ENCODE data around the gene MCM3AP. TPM values are rescaled to one million over a fixed set of nuclear protein-coding genes. Genes with fewer than 3 reads are reported as not detected.
A peak's percentile ranks its signal among the peaks of the same experiment; 100 is the strongest.

The MCM3AP gene
- total RNA-seq, 1 donor from 2014 or later: 137 TPM

- Mint-ChIP-seq H3K9me3 (no peaks in the 10 kb centered on the region), H3K27ac (peak within 1 kb of the TSS; percentile 99), H3K4me1 (ENCODE audit: low read depth) (peaks cover 45% of the 10 kb centered on the region), H3K36me3 (ENCODE audit: low read depth) (peaks cover 34% of the 10 kb centered on the region), H3K4me3 (peak within 1 kb of the TSS; percentile 100), H3K27me3 (ENCODE audit: insufficient read depth) (no peaks in the 10 kb centered on the region)
- peak; percentile 86 for DNase-seq (ENCODE audit: low spot score)
- intact Hi-C loops (cut with micrococcal nuclease): loop anchor here (1.0 to 5.0 kb wide), 6 partner anchors 10 to 172 kb away; partner anchors contain the start of genes DIP2A, LSS and PCNT
Observed at GRCh38 chr21:46285761-46286647, 593 bp upstream of the MCM3AP start, which contains the start of gene YBEY. Gene YBEY (plus strand): TSS chr21:46286342. CDS start chr21:46286914, 572 bp downstream.

GRCh38 chr21:46284733-46285132, 678 bp downstream of the MCM3AP start:
- intact Hi-C loops (cut with micrococcal nuclease): loop anchor here (5.0 kb wide), 1 partner anchor 142 kb away; no protein-coding TSS in a partner anchor
- peaks cover 37% of the 10 kb centered on the region for H3K36me3 Mint-ChIP-seq (ENCODE audit: low read depth)
- H3K27ac Mint-ChIP-seq: no peak overlapping the region
- DNase-seq (ENCODE audit: low spot score): no peak
- H3K27me3 Mint-ChIP-seq (ENCODE audit: insufficient read depth): no peaks in the 10 kb centered on the region
- H3K4me3 Mint-ChIP-seq: peak overlapping the region; percentile 96
- H3K4me1 Mint-ChIP-seq (ENCODE audit: low read depth): peaks cover 39% of the 10 kb centered on the region
- H3K9me3 Mint-ChIP-seq: no peaks in the 10 kb centered on the region

DNA sequence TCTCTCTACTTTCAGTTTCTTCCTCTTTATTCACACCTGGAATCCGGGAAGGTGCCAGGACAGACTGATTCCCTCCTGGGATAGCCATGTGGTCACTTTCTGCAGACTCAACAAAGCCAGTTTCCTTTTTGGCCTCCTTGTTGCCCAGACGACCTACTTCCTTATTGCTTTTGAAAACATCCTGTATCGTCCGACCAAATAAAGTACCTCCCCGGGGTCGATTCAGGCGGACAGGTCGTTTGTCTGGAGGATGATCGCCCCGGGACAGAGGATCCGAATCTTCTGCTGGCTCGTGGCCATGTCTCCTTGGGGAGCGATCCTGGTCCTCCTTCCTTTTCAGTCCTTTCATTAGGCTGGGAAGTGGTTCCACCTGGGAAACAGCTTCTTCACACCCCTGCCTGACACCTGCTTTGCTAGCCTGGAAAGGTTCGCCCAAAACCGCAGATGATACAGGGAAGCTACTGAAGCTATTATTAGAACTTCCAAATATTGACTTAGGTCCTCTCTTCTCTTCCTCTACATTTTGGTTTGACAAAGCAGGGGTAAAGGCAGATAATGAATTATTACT, 1.2 kb downstream of the MCM3AP start:
- Mint-ChIP-seq H3K36me3 (ENCODE audit: low read depth) (peaks cover 41% of the 10 kb centered on the region), H3K4me1 (ENCODE audit: low read depth) (peaks cover 36% of the 10 kb centered on the region), H3K4me3 (peak overlapping the region; percentile 96), H3K9me3 (no peaks in the 10 kb centered on the region), H3K27ac (peak overlapping the region; percentile 87), H3K27me3 (ENCODE audit: insufficient read depth) (no peaks in the 10 kb centered on the region)
- no peak for DNase-seq (ENCODE audit: low spot score)
- intact Hi-C loops (cut with micrococcal nuclease): no loop called here

DNA sequence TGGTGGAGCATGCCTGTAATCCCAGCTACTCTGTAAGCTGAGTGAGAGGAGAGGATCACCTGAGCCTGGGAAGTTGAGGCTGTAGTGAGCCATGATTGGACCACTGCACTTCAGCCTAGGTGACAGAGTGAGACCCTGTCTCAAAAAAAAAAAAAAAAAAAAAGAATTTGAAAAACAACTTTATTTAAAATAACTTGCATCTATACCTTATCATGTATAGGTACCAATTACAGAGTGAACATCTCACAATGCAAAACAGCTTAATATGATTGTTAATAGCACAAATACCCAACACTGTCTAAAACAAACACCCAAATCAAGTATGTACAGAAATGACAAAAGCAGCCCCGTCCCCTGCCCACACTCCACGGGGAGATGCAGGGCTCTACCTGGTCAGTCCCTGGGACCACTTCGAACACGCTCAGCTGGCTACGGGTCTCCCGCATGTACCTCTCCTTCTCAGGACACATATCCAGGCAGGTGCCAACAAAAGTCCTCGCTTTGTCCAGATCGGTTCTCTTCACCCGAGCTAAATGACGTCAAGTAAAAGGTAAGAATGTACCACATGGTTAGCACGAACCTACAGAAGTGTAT, 10.5 kb downstream of the MCM3AP start:
- intact Hi-C loops (cut with micrococcal nuclease): no loop called here
- no peak for DNase-seq (ENCODE audit: low spot score)
- no peaks in the 10 kb centered on the region for H3K9me3 Mint-ChIP-seq
- H3K4me1 Mint-ChIP-seq (ENCODE audit: low read depth): no peaks in the 10 kb centered on the region
- H3K27me3 Mint-ChIP-seq (ENCODE audit: insufficient read depth): no peaks in the 10 kb centered on the region
- H3K27ac Mint-ChIP-seq: no peak overlapping the region
- no peak overlapping the region for H3K4me3 Mint-ChIP-seq
- H3K36me3 Mint-ChIP-seq (ENCODE audit: low read depth): peaks cover 54% of the 10 kb centered on the region

DNA sequence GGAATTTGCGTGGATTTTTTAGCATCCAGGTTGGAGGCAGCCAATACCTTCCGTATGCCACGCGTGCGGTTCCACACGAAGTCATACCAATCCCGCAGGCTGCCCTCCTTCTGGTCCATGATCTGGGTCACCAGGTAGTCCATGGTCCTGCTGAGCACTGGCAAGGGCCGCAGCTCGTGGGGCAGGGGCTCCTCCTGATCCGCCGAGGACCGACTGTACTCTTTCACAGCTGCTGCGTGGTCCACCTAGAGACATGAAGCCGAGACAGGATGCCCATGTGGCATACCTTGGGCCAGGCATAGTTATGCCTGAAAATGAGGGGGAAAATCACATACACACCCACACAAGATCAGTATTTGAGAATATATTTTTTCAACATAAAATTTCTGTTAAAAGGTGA, 12.1 kb downstream of the MCM3AP start:
- Mint-ChIP-seq H3K27me3 (ENCODE audit: insufficient read depth) (no peaks in the 10 kb centered on the region), H3K9me3 (no peaks in the 10 kb centered on the region)

DNA sequence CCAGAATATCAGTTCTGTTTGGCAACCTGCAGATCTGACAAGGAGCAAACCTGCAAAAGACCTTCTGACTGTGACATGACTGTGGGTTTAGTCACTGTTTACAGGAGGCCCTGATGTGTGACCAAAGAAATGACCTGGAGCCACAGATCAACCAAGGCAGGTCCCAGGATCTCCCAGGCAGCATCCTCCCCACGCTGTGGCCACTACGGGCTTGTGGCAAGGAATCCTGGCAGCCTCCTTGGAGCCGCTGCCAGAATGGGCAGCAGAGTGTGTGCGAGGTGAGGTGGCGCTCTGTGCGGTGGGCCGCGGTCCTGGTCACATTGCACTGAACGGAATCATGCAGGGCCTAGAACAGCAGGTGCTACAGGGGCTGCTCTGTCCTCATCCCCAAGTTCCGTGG, 15.9 kb downstream of the MCM3AP start:
- intact Hi-C loops (cut with micrococcal nuclease): no loop called here
- no peaks in the 10 kb centered on the region for H3K9me3 Mint-ChIP-seq
- no peak overlapping the region for H3K27ac Mint-ChIP-seq
- no peaks in the 10 kb centered on the region for H3K4me1 Mint-ChIP-seq (ENCODE audit: low read depth)
- H3K4me3 Mint-ChIP-seq: no peak overlapping the region
- no peak for DNase-seq (ENCODE audit: low spot score)
- no peaks in the 10 kb centered on the region for H3K27me3 Mint-ChIP-seq (ENCODE audit: insufficient read depth)
- H3K36me3 Mint-ChIP-seq (ENCODE audit: low read depth): peaks cover 42% of the 10 kb centered on the region

More for the DNA sequence above, 12.1 kb downstream of the MCM3AP start:
- no peaks in the 10 kb centered on the region for H3K4me1 Mint-ChIP-seq (ENCODE audit: low read depth)
- no peak overlapping the region for H3K4me3 Mint-ChIP-seq
- intact Hi-C loops (cut with micrococcal nuclease): no loop called here
- peaks cover 46% of the 10 kb centered on the region for H3K36me3 Mint-ChIP-seq (ENCODE audit: low read depth)
- no peak overlapping the region for H3K27ac Mint-ChIP-seq
- DNase-seq (ENCODE audit: low spot score): no peak

DNA sequence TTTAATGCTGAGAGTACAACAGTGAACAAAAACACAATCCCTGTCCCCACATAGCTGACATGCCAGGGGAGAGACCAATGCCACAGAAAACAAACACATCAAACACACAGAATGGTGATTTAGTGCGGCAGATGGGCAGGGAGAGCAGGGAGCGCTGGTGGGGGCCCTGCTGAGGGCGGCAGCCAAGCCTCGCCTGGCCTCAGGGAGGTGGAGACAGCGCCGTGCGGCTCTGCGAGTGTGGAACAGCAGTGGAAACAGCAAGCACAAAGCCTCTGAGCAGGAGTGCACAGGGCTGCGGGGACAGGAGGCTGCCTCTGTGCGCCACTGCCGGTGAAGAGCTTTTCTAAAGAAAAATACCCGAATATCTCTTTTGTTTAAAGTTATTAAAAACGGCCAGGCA, 17.0 kb downstream of the MCM3AP start:
- H3K27me3 Mint-ChIP-seq (ENCODE audit: insufficient read depth): no peaks in the 10 kb centered on the region
- intact Hi-C loops (cut with micrococcal nuclease): no loop called here
- DNase-seq (ENCODE audit: low spot score): no peak
- no peaks in the 10 kb centered on the region for H3K4me1 Mint-ChIP-seq (ENCODE audit: low read depth)
- H3K36me3 Mint-ChIP-seq (ENCODE audit: low read depth): peaks cover 33% of the 10 kb centered on the region
- H3K4me3 Mint-ChIP-seq: no peak overlapping the region
- H3K27ac Mint-ChIP-seq: no peak overlapping the region
- no peaks in the 10 kb centered on the region for H3K9me3 Mint-ChIP-seq

DNA sequence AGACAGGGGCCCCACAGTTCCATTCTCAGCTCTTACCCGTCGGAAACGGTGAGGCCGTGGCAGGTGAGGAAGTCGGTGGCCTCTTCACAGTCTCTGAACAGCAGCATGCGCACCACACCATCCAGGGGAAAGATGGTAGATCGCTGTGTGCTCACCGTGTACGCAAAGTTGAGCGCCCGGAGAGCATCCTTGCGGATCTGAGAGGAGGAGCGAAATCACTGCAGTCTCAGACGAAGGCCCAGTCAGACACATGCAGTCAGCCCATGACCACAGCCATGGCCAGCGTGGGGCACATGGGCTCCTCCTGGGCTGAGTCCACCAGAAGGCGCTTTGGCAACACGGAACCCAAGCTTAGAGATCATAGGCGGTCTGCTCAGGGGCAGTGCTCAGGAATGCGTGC, 18.5 kb downstream of the MCM3AP start:
- Mint-ChIP-seq H3K27me3 (ENCODE audit: insufficient read depth) (no peaks in the 10 kb centered on the region), H3K27ac (no peak overlapping the region), H3K9me3 (no peaks in the 10 kb centered on the region), H3K4me3 (no peak overlapping the region), H3K36me3 (ENCODE audit: low read depth) (peaks cover 24% of the 10 kb centered on the region), H3K4me1 (ENCODE audit: low read depth) (no peaks in the 10 kb centered on the region)
- intact Hi-C loops (cut with micrococcal nuclease): no loop called here
- no peak for DNase-seq (ENCODE audit: low spot score)

- no peaks in the 10 kb centered on the region for H3K9me3 Mint-ChIP-seq
- no peak overlapping the region for H3K27ac Mint-ChIP-seq
- intact Hi-C loops (cut with micrococcal nuclease): no loop called here
- H3K4me1 Mint-ChIP-seq (ENCODE audit: low read depth): no peaks in the 10 kb centered on the region
- H3K27me3 Mint-ChIP-seq (ENCODE audit: insufficient read depth): no peaks in the 10 kb centered on the region
- H3K36me3 Mint-ChIP-seq (ENCODE audit: low read depth): peaks cover 25% of the 10 kb centered on the region
- no peak overlapping the region for H3K4me3 Mint-ChIP-seq
- no peak for DNase-seq (ENCODE audit: low spot score)
Observed at GRCh38 chr21:46265736-46266525, 19.5 kb downstream of the MCM3AP start.

- Mint-ChIP-seq H3K27me3 (ENCODE audit: insufficient read depth) (no peaks in the 10 kb centered on the region), H3K9me3 (no peaks in the 10 kb centered on the region), H3K27ac (no peak overlapping the region), H3K4me1 (ENCODE audit: low read depth) (no peaks in the 10 kb centered on the region), H3K36me3 (ENCODE audit: low read depth) (peaks cover 21% of the 10 kb centered on the region), H3K4me3 (no peak overlapping the region)
- DNase-seq (ENCODE audit: low spot score): no peak
- intact Hi-C loops (cut with micrococcal nuclease): no loop called here
Observed at GRCh38 chr21:46264690-46265144, 20.7 kb downstream of the MCM3AP start.

- DNase-seq (ENCODE audit: low spot score): no peak
- no peaks in the 10 kb centered on the region for H3K9me3 Mint-ChIP-seq
- intact Hi-C loops (cut with micrococcal nuclease): no loop called here
- no peaks in the 10 kb centered on the region for H3K27me3 Mint-ChIP-seq (ENCODE audit: insufficient read depth)
- H3K36me3 Mint-ChIP-seq (ENCODE audit: low read depth): peaks cover 21% of the 10 kb centered on the region
- H3K4me1 Mint-ChIP-seq (ENCODE audit: low read depth): no peaks in the 10 kb centered on the region
- H3K4me3 Mint-ChIP-seq: no peak overlapping the region
- H3K27ac Mint-ChIP-seq: no peak overlapping the region
Observed at GRCh38 chr21:46264046-46264689, 21.2 kb downstream of the MCM3AP start.

DNA sequence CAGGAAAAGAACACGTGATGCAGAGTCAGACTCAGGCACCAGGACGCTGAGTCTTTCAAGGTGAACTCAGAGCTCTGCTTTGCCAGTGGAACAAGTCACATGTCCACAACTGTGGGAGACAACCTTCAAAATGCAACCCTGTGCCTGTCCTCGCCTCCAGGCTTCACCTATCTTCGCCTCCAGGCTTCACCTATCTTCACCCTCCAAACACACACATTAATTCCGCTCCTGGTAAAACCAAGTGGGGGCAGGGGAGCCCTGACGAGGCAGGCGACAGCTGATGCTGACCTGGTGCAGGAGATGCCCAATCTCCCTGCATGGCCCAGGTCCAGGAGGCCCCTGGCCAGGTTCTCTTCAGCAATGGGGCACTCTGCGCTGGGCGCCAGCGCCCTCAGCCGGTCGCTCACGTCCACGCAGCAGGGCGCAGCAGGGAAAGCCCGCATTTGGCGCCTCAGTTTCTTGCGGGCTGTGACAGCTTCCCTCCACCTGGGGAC, 28.9 kb downstream of the MCM3AP start:
- Mint-ChIP-seq H3K4me3 (no peak overlapping the region), H3K4me1 (ENCODE audit: low read depth) (peaks cover 23% of the 10 kb centered on the region), H3K36me3 (ENCODE audit: low read depth) (peaks cover 43% of the 10 kb centered on the region), H3K27me3 (ENCODE audit: insufficient read depth) (no peaks in the 10 kb centered on the region), H3K9me3 (no peaks in the 10 kb centered on the region), H3K27ac (peak overlapping the region; percentile 48)
- intact Hi-C loops (cut with micrococcal nuclease): no loop called here
- DNase-seq (ENCODE audit: low spot score): no peak
